ENCODE results near the gene RAC3. TPM values are rescaled to one million over a fixed set of nuclear protein-coding genes. Genes with fewer than 3 reads are reported as not detected.

RAC3 gene
- total RNA-seq, 3 donors from 2014 or later (not counting 1 experiment from before 2014, with no cell fraction given): 0.61 to 2.2 (median 2.1) TPM

DNA sequence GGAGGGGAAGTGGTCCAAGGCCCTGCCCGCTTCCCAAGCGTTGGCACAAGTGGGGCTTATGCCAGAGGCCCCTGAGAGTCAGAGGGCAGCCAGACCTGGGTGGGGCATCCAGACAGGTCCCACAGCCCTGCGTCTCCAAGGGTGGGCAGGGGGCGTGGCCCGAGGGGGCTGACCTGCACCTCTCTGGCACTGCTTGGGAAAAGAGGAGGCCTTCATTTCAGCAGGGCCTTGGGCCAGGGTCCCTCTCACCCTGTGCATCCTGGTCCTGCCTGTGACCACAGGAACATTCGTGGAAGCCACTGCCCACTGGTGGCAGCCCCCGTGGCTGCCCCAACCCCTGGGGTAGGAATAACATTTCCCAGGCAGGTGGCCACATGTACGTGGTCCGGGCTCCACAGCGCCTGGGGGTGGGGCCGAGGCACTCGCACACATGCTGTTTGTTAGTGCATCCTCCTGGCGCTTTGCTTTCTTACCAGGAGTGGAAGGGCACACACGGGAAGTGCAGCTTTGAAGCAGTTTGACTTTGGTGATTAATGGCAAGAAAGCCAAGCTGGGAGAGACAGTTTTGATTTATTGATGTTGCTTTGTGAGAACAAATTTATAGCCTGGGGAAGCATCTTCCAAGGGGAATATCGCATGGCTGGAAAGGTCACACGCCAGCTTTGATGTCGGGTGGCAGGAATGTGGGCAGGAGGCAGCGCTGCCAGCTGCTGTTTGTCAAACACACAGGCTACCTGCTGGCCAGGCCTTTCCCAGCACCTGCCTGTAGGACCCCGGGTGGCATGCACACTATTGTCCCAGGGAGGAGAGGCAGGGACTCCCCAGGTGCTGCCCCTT is 13.1 kb upstream of the RAC3 start:
- no peaks in the 10 kb centered on the region for H3K9me3 Mint-ChIP-seq
- TF ChIP-seq, protein P1, sequence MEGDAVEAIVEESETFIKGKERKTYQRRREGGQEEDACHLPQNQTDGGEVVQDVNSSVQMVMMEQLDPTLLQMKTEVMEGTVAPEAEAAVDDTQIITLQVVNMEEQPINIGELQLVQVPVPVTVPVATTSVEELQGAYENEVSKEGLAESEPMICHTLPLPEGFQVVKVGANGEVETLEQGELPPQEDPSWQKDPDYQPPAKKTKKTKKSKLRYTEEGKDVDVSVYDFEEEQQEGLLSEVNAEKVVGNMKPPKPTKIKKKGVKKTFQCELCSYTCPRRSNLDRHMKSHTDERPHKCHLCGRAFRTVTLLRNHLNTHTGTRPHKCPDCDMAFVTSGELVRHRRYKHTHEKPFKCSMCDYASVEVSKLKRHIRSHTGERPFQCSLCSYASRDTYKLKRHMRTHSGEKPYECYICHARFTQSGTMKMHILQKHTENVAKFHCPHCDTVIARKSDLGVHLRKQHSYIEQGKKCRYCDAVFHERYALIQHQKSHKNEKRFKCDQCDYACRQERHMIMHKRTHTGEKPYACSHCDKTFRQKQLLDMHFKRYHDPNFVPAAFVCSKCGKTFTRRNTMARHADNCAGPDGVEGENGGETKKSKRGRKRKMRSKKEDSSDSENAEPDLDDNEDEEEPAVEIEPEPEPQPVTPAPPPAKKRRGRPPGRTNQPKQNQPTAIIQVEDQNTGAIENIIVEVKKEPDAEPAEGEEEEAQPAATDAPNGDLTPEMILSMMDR (IDR thresholded peaks at IDR 0.05): no peak
- no peak for DNase-seq
- WGBS (ENCODE audit: insufficient coverage): 92% methylated on average over 19 of the region's 19 CpGs
- Histone ChIP-seq H3K36me3 (ENCODE audit: control insufficient read depth, insufficient read depth, low read length) (no peaks in the 10 kb centered on the region), H3K27ac (ENCODE audit: low read length) (no peak overlapping the region), H3K4me1 (ENCODE audit: control insufficient read depth, insufficient read depth, low read length) (peaks cover 15% of the 10 kb centered on the region), H3K27me3 (ENCODE audit: control insufficient read depth, insufficient read depth, low read length) (no peaks in the 10 kb centered on the region), H3K9me3 (ENCODE audit: control insufficient read depth, insufficient read depth, low read length) (no peaks in the 10 kb centered on the region), H3K4me3 (ENCODE audit: low read length) (no peak overlapping the region)
- peaks cover 0 to 24% of the 10 kb centered on the region in 2 donors for H3K4me1 Mint-ChIP-seq
- no peak overlapping the region for H3K27ac Mint-ChIP-seq
- no peak overlapping the region for H3K4me3 Mint-ChIP-seq
- no peak for ATAC-seq
- intact Hi-C loops (cut with micrococcal nuclease): no loop called here
- H3K27me3 Mint-ChIP-seq (ENCODE audit: low read depth in 2 of 2): no peaks in the 10 kb centered on the region
- H3K36me3 Mint-ChIP-seq: no peaks in the 10 kb centered on the region

DNA sequence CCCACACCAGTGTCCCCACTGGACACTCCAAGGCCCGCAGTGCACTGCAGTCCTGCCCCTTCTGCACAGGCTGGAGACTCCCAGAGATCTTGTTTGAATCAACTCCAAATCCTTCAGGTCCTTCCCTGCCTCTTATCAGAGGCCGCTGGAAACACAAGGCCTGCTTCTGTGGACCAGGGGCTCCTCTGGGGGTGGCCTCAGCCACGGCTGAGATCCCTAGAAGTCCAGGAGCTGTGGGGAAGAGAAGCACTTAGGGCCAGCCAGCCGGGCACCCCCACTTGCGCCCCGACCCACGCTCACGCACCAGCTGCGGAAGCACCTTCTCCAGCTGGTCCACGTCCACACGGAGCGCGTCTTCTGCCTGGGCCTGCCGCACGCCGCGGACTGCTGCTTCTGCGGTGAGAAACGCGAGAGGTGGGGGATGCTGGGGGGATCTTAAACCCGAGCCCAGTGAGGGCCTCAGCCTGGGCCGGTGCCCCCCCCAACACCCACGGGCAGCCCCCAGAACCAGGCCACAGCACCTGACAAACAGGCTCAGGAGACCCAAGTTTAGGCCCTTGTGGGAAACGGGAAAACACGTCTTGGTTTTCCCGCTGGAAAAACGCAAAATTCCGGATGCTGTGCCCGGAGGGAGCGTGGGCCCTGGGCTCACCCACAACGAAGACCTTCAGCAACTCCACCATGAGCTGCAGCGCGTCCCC is 12.3 kb upstream of the RAC3 start:
- no peaks in the 10 kb centered on the region for H3K36me3 Mint-ChIP-seq
- H3K9me3 ChIP-seq (ENCODE audit: control insufficient read depth, insufficient read depth, low read length): no peaks in the 10 kb centered on the region

DNA sequence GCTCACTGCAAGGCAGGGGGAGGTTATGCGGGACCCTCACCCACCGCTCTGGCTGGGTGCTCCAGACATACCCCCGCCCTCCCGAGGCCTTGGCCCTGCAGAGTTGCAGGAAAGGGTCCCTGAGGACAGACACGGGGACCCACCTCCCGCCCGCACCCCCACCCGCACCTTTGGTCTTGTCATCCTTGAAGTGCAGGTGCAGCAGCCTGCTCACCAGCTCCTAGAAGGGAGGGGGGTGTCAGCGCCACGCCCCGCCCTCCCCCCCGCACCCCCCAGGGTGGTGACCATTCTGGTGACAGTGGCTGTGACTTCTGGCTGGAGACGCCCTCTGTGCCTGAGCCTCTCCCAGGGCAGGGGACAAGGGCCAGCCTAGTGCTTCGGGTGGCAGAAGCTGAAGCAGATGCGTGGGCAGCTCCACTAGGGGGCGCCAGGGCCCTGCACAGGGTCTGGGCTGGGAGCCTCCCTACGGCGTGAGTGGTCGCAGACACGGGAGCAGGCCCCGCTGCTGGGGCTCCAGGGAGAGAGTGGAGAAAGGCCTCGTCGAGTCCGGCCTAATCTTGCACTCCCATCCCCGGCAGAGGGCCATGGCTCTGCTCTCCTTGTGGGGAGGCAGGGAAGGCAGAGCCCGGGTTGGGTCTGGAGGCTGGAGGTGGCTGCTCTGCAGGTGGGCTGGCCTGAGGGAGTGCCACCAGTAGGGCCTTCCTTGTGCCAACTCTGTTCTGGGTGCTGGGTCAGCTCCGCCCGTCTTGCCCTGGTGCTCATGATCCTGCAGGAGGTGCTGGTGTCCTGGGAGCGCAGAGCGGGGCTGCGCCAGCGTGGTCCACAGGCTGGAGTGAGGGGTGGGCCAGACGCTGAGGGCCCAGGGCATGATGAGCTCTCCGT is 11.5 kb upstream of the RAC3 start:
- Mint-ChIP-seq H3K4me3 (peak overlapping the region; percentile 37), H3K36me3 (no peaks in the 10 kb centered on the region), H3K27ac (no peak overlapping the region), H3K4me1 (peaks cover 7 to 34% of the 10 kb centered on the region in 2 donors), H3K9me3 (no peaks in the 10 kb centered on the region), H3K27me3 (ENCODE audit: low read depth in 2 of 2) (no peaks in the 10 kb centered on the region)
- ATAC-seq: no peak
- no peaks in the 10 kb centered on the region for H3K36me3 ChIP-seq (ENCODE audit: control insufficient read depth, insufficient read depth, low read length)
- H3K27me3 ChIP-seq (ENCODE audit: control insufficient read depth, insufficient read depth, low read length): no peaks in the 10 kb centered on the region
- H3K27ac ChIP-seq (ENCODE audit: low read length): no peak overlapping the region
- DNase-seq: peak; percentile 52 to 75
- no peak overlapping the region for H3K4me3 ChIP-seq (ENCODE audit: low read length)
- 77% methylated on average over 32 of the region's 34 CpGs for WGBS (ENCODE audit: insufficient coverage)
- TF ChIP-seq, protein P1 (IDR thresholded peaks at IDR 0.05): peak; percentile 56
- H3K9me3 ChIP-seq (ENCODE audit: control insufficient read depth, insufficient read depth, low read length): no peaks in the 10 kb centered on the region
- intact Hi-C loops (cut with micrococcal nuclease): no loop called here
- H3K4me1 ChIP-seq (ENCODE audit: control insufficient read depth, insufficient read depth, low read length): peaks cover 29% of the 10 kb centered on the region

More for the DNA sequence above, 12.3 kb upstream of the RAC3 start:
- Mint-ChIP-seq H3K27ac (no peak overlapping the region), H3K4me1 (peaks cover 6 to 31% of the 10 kb centered on the region in 2 donors), H3K9me3 (no peaks in the 10 kb centered on the region), H3K4me3 (no peak overlapping the region), H3K27me3 (ENCODE audit: low read depth in 2 of 2) (no peaks in the 10 kb centered on the region)
- TF ChIP-seq, protein P1 (IDR thresholded peaks at IDR 0.05): no peak
- WGBS (ENCODE audit: insufficient coverage): 96% methylated on average over 33 of the region's 33 CpGs
- ATAC-seq (no peak), DNase-seq (no peak)
- H3K27me3 ChIP-seq (ENCODE audit: control insufficient read depth, insufficient read depth, low read length): no peaks in the 10 kb centered on the region
- H3K4me1 ChIP-seq (ENCODE audit: control insufficient read depth, insufficient read depth, low read length): peaks cover 22% of the 10 kb centered on the region
- no peaks in the 10 kb centered on the region for H3K36me3 ChIP-seq (ENCODE audit: control insufficient read depth, insufficient read depth, low read length)
- no peak overlapping the region for H3K4me3 ChIP-seq (ENCODE audit: low read length)
- H3K27ac ChIP-seq (ENCODE audit: low read length): no peak overlapping the region
- intact Hi-C loops (cut with micrococcal nuclease): no loop called here
